DMS114 treated with DMSO at 0.1 percent for 48 hours (cell line): Measurements from ENCODE around the gene PDC.
A peak's percentile ranks its signal among the peaks of the same experiment; 100 is the strongest.
"Not testable (repeated sequence)": the region's sequence is repeated elsewhere in the genome, so short reads cannot be mapped to it uniquely, and the experiment has no call there.

ENCODE experiments used
- DNase-seq: peaks from one replicate; lab custom pipeline; 2025; ENCODE audit not compliant: unreplicated experiment; lab: John Stamatoyannopoulos, UW

Gene PDC

DNA sequence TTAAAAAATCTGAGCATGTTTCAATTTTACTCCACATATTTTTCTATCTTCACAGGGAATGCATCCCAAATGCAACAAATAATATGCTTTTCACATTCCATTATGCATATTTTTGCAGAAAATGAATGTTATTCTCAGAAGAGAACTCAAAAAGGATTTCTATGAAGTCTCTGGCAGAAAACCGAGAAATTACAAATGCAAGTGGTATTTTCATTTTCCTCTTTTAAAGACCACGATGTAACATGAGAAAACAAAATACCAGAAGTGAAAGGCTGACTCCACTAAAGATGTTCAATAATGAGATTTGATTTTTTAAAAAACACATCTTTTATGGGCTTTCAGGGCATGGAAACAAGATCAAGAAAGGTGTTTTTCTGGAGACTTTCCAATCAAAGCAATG, 5.0 kb upstream of the PDC start:
- no peak for DNase-seq

DNA sequence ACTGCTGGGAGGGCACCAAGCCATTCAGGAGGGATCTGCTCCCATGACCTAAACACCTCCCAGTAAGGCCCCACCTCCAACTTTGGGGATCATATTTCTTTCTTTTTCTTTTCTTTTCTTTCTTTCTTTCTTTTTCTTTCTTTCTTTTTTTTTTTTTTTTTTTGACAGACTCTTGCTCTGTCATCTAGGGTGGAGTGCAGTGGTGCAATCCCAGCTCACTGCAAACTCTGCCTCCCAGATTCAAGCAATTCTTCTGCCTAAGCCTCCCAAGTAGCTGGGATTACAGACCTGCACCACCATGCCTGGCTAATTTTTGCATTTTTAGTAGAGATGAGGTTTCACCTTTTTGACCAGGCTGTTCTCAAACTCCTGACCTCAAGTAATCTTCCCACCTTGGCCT, 4.6 kb upstream of the PDC start:
- not testable (repeated sequence) for DNase-seq

- DNase-seq = no peak
Measured at GRCh38 chr1:186463926-186464325, 3.0 kb upstream of the PDC start.

DNA sequence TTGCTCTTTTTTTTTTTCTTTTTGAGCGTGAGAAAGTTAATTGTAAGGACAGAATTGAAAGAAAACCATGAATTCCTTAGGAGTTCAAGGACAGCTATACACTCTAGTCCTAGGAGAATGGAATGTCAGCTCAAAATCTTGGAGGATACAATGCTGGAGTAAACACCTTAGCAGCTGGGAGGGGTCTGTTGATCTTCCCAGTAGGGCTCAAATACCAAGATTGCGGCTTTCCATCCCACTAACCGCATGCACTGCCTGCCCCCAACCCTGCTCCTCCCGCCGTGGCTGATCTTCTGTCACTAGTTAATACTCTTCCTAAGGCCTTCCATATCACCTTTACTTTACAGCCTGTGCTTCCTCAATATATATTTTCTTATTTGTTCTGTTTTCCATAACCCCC, 2.6 kb upstream of the PDC start:
- no peak for DNase-seq

GRCh38 chr1:186459161-186459560, 1.8 kb downstream of the PDC start:
- not testable (repeated sequence) for DNase-seq

GRCh38 chr1:186456729-186457255, 4.1 kb downstream of the PDC start:
- DNase-seq = no peak

- DNase-seq = no peak
Measured at GRCh38 chr1:186454981-186455380, 5.9 kb downstream of the PDC start.

DNA sequence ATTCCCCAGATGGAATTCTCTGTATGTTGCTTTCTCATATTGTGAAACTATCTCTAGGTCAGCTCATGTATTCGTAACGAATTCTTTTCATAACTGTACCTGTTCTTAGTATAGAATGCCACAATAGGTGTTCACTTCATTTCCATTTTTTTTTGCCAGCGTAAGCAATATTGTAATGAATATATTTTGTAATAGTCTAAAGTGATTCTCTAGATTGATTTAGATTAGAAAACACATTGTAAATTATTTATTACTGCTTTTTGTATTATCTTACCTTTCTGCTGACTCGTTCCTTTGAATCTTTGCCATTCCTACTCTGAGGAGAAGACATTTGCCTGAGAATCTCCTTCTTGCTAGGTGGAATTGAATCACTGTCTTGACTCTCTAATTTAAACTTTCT, 14.8 kb downstream of the PDC start:
- no peak for DNase-seq

- no peak for DNase-seq
Measured at GRCh38 chr1:186443638-186444037, 17.3 kb downstream of the PDC start.

- DNase-seq = no peak
Measured at GRCh38 chr1:186442651-186443375, 18.1 kb downstream of the PDC start.

- DNase-seq = no peak
Measured at GRCh38 chr1:186440584-186440983, 20.3 kb downstream of the PDC start.

DNA sequence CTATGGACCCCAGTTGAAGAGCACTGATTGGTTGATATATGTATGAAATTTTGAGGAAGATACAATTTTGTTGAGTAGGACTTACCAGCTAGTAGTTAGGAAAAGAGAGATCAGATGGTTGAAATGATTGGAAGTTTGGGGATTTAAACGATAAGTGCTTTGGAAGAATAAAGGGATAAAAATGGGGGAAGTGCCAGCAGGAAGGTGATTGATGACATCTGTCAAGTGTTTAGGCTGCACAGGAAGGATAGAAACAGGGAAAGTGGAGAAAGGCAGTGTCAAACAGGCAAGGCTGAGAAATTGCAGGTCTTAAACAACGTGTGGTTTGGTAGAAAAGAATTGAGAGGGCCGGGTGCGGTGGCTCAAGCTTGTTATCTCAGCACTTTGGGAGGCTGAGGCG, 22.3 kb downstream of the PDC start:
- DNase-seq = no peak

- DNase-seq = no peak
Measured at GRCh38 chr1:186435336-186435735, 25.6 kb downstream of the PDC start.

- DNase-seq = no peak
Measured at GRCh38 chr1:186429017-186429416, 31.9 kb downstream of the PDC start.

- DNase-seq = no peak
Measured at GRCh38 chr1:186426118-186426517, 34.8 kb downstream of the PDC start.

DNA sequence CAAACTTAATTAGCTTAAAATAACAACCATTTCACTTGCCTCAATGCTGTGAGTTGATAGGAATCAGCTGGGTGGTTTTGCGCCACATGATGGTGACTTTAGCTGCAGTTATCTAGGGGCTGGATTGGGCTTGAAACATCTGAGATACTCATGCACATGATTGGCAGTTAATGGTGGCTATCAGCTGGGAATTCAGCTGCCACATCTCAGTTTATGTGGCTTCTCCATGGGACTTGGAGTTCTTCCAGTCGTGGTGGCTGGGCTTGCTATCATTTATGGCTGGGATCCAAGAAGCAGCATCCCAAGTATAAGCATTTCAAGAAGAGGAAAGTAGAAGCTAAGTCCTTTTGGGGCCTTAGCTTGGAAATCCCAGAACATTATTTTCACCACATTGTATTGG, 36.4 kb downstream of the PDC start:
- no peak for DNase-seq

DNA sequence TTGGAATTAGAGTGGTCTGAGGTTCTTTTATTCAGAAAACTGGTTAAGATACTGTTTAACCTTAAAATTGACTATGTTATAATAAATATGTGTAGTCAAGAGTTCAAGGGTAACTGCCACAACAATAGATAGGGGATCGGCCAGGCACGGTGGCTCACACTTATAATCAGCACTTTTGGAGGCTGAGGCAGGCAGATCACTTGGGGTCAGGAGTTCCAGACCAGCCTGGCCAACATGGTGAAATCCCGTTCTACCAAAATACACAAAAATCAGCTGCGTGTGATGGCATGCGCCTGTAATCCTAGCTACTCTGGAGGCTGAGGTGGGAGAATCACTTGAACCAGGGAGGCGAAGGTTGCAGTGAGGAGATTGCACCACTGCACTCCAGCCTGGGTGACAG, 39.5 kb downstream of the PDC start:
- no peak for DNase-seq

DNA sequence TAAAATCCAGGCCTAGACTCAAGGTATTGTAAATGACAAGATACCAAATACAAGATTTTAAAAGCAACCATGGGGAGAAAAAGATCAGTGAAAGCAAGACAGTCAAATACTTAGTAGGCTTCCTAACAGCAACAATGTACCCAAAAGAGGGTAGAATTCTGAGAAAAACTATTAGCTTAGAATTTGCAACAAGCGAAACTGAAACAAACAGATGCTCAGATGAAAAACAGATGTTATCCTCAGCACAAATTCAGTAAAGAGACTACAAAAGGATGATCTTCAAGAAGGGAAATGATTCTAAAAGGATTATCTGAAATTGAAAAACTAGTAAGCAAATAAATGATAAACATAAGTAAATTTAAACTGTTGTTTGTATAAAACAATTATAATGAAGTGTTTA, 40.0 kb downstream of the PDC start:
- no peak for DNase-seq

GRCh38 chr1:186420311-186420710, 40.6 kb downstream of the PDC start:
- DNase-seq = no peak

DNA sequence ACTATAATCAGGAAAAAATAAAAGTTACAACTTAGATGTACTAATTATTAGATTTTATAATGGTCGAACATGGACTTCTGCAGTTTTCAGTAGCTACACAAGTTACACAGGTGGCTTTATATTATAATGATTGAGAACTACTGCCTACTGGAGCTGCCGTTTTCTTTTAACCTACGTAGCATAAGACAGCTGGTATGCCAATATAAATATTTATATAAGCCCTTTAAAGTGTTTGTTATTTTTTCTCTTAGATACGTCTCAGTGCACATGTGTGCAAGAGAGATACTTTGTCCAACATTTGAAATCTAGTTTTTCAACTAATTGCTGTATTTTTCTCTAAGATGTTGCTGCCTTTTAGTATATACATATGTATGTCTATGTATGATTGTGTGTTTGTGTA, 42.4 kb downstream of the PDC start:
- no peak for DNase-seq

DNA sequence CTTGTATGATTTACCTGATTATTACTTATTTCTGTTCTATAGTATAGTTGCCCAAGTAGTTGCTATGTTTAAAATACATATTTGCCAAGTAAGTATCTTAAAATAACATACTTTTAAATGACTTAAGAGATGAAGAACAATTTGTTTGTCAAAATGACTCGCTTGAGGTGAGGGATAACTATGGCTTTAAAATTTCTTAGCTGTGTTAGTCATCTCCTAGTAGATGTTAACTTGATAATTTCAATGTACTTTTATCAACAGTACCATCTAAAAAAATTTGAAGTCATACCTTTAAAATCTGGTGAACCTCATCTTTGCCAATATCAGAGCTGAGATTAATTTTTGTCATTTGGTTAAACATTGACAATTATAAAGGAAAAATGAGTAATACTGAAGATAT, 47.6 kb downstream of the PDC start:
- DNase-seq = no peak

DNA sequence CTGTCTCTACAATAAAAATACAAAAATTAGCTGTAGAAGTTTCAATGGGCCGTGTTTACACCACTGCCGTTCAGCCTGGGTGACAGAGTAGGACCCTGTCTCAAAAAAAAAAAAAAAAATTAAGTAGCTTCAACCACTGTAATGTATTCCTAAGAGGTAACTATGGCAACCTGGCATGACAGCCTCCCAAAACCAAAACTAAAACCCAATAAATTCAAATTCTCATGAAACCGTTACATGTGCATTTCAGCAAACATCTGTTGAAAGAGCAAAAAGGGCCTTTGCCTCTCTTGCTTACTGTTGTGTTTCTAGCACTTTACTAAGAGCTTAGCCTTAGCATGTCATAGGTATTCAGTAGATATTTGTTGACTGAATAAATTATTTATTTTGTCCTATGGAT, 51.8 kb downstream of the PDC start:
- DNase-seq = no peak

GRCh38 chr1:186404454-186405051, 56.4 kb downstream of the PDC start:
- DNase-seq = peak; percentile 15
